HEK293 (cell line): ENCODE results near the gene MARCHF9.

Experiments used
- CTCF ChIA-PET: fragments of 350-600 bp; formaldehyde crosslinking; extraction: SDS; loops from one replicate; lab custom pipeline; 2021; ENCODE audit warnings: antibody characterized with exemption; lab: Yijun Ruan, JAX
- POLR2A ChIA-PET: fragments of 300-600 bp; formaldehyde crosslinking; extraction: SDS; loops from one replicate; lab custom pipeline; 2020; ENCODE audit warnings: antibody characterized with exemption, inconsistent platforms; lab: Yijun Ruan, JAX
- H3K27ac ChIP-seq: fragments of 200-500 bp; sonication (Bioruptor generic); 2 replicates; pipeline ENCODE4 v1.5.1; 2014; ENCODE audit warnings: low read depth, low read length, control low read depth, inconsistent platforms; ENCODE audit errors: extremely low read depth
- H3K36me3 ChIP-seq, 2 experiments: fragments of 200-500 bp in 1 of 2; sonication (Bioruptor generic) in 1 of 2; 1 replicate in 1 of 2; 2 replicates in 1 of 2; pipeline ENCODE4 v1.5.1; 2014 to 2017; ENCODE audit warnings: inconsistent platforms in 2 of 2, low read length in 2 of 2; ENCODE audit not compliant: control insufficient read depth in 2 of 2, insufficient read depth in 1 of 2
- H3K4me1 ChIP-seq: fragments of 200-500 bp; sonication (Bioruptor generic); 2 replicates; pipeline ENCODE4 v1.5.1; 2014; ENCODE audit warnings: mild to moderate bottlenecking, low read length, inconsistent platforms; ENCODE audit not compliant: control insufficient read depth, insufficient read depth
- H3K4me3 ChIP-seq: 2 replicates; pipeline ENCODE4 v1.5.1; 2011; ENCODE audit warnings: low read depth, mild to moderate bottlenecking, control low read depth, low read length, moderate library complexity
- H3K9me3 ChIP-seq: fragments of 200-500 bp; sonication (Bioruptor generic); 2 replicates; pipeline ENCODE4 v1.5.1; 2014; ENCODE audit warnings: low read depth, low read length, inconsistent platforms; ENCODE audit not compliant: control insufficient read depth, insufficient read depth
- GFI1B ChIP-seq: fragments of 450-650 bp; formaldehyde crosslinking; IDR thresholded peaks from 2 replicates; pipeline ENCODE4 v1.5.1; 2016; ENCODE audit warnings: missing biosample characterization, missing genetic modification characterization
- GLI2 ChIP-seq: fragments of 450-650 bp; formaldehyde crosslinking; IDR thresholded peaks from 2 replicates; pipeline ENCODE4; 2017; ENCODE audit warnings: missing biosample characterization, missing genetic modification characterization, low read depth, borderline replicate concordance
- HOXA7 ChIP-seq: sonication (generic); formaldehyde crosslinking; IDR thresholded peaks from 2 replicates; pipeline ENCODE4 v1.8.1; 2022; ENCODE audit warnings: missing genetic modification reagents, borderline replicate concordance
- OVOL3 ChIP-seq: fragments of 450-650 bp; formaldehyde crosslinking; IDR thresholded peaks from 2 replicates; pipeline ENCODE4 v1.5.1; 2016; ENCODE audit warnings: missing biosample characterization, missing genetic modification characterization
- PRDM1 ChIP-seq: fragments of 450-650 bp; formaldehyde crosslinking; IDR thresholded peaks from 2 replicates; pipeline ENCODE4; 2016; ENCODE audit warnings: missing biosample characterization, missing genetic modification characterization
- SCRT2 ChIP-seq: fragments of 450-650 bp; formaldehyde crosslinking; IDR thresholded peaks from 2 replicates; pipeline ENCODE4 v1.5.1; 2016; ENCODE audit warnings: missing biosample characterization, missing genetic modification characterization
- ZBTB48 ChIP-seq: fragments of 450-650 bp; formaldehyde crosslinking; IDR thresholded peaks from 2 replicates; pipeline ENCODE4 v1.5.1; 2016; ENCODE audit warnings: missing biosample characterization, missing genetic modification characterization
- ZNF24 ChIP-seq: fragments of 450-650 bp; formaldehyde crosslinking; IDR thresholded peaks from 2 replicates; pipeline ENCODE4 v1.5.1; 2016; ENCODE audit warnings: missing biosample characterization, missing genetic modification characterization
- ZNF544 ChIP-seq: fragments of 450-650 bp; formaldehyde crosslinking; IDR thresholded peaks from 2 replicates; pipeline ENCODE4 v1.5.0; 2017; ENCODE audit warnings: missing biosample characterization, missing genetic modification characterization
- ZNF623 ChIP-seq: fragments of 450-650 bp; formaldehyde crosslinking; IDR thresholded peaks from 2 replicates; pipeline ENCODE4 v1.5.1; 2016; ENCODE audit warnings: missing biosample characterization, missing genetic modification characterization
- ZNF670 ChIP-seq: fragments of 450-650 bp; formaldehyde crosslinking; IDR thresholded peaks from 2 replicates; pipeline ENCODE4 v1.5.1; 2016; ENCODE audit warnings: missing biosample characterization, missing genetic modification characterization, low read depth
- TF ChIP-seq, protein P1 (sequence below): fragments of 450-650 bp; formaldehyde crosslinking; IDR thresholded peaks from 2 replicates; pipeline ENCODE4 v1.5.1; 2016; ENCODE audit warnings: missing biosample characterization, missing genetic modification characterization
- TF ChIP-seq, protein P2 (sequence below): fragments of 450-650 bp; formaldehyde crosslinking; IDR thresholded peaks from 2 replicates; pipeline ENCODE4 v1.5.1; 2016; ENCODE audit warnings: missing biosample characterization, missing genetic modification characterization
- TF ChIP-seq, protein P3 (sequence below): fragments of 450-650 bp; formaldehyde crosslinking; IDR thresholded peaks from 2 replicates; pipeline ENCODE4 v1.5.1; 2017; ENCODE audit warnings: missing biosample characterization, missing genetic modification characterization
- TF ChIP-seq, protein P4 (sequence below): fragments of 450-650 bp; formaldehyde crosslinking; IDR thresholded peaks from 2 replicates; pipeline ENCODE4 v1.5.1; 2016; ENCODE audit warnings: missing biosample characterization, missing genetic modification characterization

MARCHF9 gene

DNA sequence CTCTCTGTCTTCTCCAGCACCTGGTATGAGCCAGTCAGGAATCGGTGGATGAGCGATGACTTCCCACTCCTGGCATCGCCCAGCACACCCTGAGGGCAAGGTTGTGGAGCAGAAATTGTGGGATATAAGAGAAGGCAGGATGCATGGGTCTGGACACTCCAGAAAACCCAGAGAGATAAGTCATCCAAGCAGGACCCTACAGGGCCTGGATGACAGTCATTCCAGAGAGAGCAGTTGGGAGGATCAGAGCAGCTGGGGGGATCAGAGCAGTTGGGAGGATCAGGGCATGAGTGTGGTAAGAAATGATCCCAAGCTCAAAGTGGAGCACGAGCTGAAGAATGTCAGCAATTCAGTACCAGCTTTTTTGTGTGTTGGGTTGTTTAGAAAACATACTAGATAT lies 20.3 kb upstream of the MARCHF9 start:
- CTCF ChIA-PET = interaction anchor here (0.6 to 4.8 kb wide), 7 partner anchors 9 to 271 kb away, joined by 3 to 55 read pairs (median 5); partner anchors contain the start of gene B4GALNT1
- no peaks in the 10 kb centered on the region for H3K36me3 ChIP-seq

DNA sequence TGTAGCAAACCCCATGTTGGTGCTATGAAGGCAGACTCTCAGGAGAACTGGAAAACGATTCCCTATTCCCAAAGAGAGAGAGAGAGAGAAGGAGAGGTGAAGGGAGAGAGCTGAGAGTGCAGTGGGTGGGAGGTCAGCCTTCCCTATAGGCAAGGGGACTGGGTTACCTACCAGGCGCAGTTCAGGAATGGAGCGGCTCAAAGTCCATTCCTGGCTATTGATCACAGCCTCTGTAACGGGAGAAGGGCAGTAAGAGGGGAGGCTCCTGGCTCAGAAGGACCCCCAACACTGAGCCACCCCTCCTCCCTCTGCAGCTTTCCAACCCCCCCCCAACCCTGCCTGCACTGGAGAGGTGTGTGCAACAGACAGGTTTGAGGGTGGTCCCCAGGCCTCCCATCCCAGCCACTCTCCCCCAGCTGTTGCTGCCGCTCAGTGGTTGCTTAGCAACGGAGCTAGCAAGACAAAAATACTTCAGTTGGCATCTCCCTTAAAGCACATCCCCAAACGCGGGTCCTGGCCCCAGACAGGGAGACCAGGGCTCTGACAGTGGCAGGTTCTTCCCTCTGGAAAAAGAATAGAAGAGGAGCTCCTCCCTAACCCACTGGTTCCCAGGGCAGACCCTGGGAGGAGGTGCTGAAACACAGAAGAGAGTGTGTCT lies 19.6 kb upstream of the MARCHF9 start:
- Histone ChIP-seq H3K36me3 (no peaks in the 10 kb centered on the region), H3K4me3 (no peak overlapping the region), H3K4me1 (peaks cover 6% of the 10 kb centered on the region; the same call in 1 of the 2 replicates), H3K27ac (no peak overlapping the region), H3K9me3 (no peaks in the 10 kb centered on the region)
- ChIA-PET CTCF (interaction anchor here (0.5 to 4.8 kb wide), 10 partner anchors 10 to 433 kb away, joined by 3 to 55 read pairs (median 3); no protein-coding TSS in a partner anchor), POLR2A (interaction anchor here (0.7 to 1.6 kb wide), 3 partner anchors 9 to 12 kb away, joined by 3 to 8 read pairs (median 6); partner anchors contain the start of gene TSPAN31)
- 0 out of 2 replicates have a peak, but pooled peaks have one; percentile 25 for TF ChIP-seq ZBTB48 (tag by site-specific recombination)
- TF ChIP-seq ZNF670 (tag by site-specific recombination) = no peak
- TF ChIP-seq SCRT2 (tag by site-specific recombination) = peak; percentile 62

More for the DNA sequence above, 20.3 kb upstream of the MARCHF9 start:
- Histone ChIP-seq H3K4me3 (no peak overlapping the region), H3K27ac (no peak overlapping the region), H3K9me3 (no peaks in the 10 kb centered on the region), H3K4me1 (peaks cover 6% of the 10 kb centered on the region; the same call in 1 of the 2 replicates)
- POLR2A ChIA-PET = interaction anchor here (0.6 to 1.6 kb wide), 2 partner anchors 8 to 10 kb away, joined by 3 to 8 read pairs; no protein-coding TSS in a partner anchor
- TF ChIP-seq OVOL3 (tag by site-specific recombination) = no peak
- TF ChIP-seq ZNF623 (tag by site-specific recombination) = no peak
- TF ChIP-seq, protein P1, sequence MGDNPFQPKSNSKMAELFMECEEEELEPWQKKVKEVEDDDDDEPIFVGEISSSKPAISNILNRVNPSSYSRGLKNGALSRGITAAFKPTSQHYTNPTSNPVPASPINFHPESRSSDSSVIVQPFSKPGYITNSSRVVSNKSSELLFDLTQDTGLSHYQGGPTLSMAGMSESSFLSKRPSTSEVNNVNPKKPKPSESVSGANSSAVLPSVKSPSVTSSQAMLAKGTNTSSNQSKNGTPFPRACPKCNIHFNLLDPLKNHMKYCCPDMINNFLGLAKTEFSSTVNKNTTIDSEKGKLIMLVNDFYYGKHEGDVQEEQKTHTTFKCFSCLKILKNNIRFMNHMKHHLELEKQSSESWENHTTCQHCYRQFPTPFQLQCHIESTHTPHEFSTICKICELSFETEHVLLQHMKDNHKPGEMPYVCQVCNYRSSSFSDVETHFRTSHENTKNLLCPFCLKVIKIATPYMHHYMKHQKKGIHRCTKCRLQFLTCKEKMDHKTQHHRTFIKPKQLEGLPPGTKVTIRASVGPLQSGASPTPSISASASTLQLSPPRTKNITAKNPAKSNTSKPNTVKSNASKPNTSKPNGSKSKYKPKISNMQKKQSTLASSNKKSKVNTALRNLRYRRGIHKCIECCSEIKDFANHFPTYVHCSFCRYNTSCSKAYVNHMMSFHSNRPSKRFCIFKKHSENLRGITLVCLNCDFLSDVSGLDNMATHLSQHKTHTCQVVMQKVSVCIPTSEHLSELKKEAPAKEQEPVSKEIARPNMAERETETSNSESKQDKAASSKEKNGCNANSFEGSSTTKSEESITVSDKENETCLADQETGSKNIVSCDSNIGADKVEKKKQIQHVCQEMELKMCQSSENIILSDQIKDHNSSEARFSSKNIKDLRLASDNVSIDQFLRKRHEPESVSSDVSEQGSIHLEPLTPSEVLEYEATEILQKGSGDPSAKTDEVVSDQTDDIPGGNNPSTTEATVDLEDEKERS (tag by site-specific recombination) = no peak
- TF ChIP-seq, protein P2, sequence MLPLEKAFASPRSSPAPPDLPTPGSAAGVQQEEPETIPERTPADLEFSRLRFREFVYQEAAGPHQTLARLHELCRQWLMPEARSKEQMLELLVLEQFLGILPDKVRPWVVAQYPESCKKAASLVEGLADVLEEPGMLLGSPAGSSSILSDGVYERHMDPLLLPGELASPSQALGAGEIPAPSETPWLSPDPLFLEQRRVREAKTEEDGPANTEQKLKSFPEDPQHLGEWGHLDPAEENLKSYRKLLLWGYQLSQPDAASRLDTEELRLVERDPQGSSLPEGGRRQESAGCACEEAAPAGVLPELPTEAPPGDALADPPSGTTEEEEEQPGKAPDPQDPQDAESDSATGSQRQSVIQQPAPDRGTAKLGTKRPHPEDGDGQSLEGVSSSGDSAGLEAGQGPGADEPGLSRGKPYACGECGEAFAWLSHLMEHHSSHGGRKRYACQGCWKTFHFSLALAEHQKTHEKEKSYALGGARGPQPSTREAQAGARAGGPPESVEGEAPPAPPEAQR (tag by site-specific recombination) = no peak
- no peak for TF ChIP-seq ZNF24 (tag by site-specific recombination)
- TF ChIP-seq ZNF544 = no peak
- TF ChIP-seq GFI1B (tag by site-specific recombination) = no peak
- TF ChIP-seq, protein P3, sequence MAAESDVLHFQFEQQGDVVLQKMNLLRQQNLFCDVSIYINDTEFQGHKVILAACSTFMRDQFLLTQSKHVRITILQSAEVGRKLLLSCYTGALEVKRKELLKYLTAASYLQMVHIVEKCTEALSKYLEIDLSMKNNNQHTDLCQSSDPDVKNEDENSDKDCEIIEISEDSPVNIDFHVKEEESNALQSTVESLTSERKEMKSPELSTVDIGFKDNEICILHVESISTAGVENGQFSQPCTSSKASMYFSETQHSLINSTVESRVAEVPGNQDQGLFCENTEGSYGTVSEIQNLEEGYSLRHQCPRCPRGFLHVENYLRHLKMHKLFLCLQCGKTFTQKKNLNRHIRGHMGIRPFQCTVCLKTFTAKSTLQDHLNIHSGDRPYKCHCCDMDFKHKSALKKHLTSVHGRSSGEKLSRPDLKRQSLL (tag by site-specific recombination) = no peak
- TF ChIP-seq, protein P4, sequence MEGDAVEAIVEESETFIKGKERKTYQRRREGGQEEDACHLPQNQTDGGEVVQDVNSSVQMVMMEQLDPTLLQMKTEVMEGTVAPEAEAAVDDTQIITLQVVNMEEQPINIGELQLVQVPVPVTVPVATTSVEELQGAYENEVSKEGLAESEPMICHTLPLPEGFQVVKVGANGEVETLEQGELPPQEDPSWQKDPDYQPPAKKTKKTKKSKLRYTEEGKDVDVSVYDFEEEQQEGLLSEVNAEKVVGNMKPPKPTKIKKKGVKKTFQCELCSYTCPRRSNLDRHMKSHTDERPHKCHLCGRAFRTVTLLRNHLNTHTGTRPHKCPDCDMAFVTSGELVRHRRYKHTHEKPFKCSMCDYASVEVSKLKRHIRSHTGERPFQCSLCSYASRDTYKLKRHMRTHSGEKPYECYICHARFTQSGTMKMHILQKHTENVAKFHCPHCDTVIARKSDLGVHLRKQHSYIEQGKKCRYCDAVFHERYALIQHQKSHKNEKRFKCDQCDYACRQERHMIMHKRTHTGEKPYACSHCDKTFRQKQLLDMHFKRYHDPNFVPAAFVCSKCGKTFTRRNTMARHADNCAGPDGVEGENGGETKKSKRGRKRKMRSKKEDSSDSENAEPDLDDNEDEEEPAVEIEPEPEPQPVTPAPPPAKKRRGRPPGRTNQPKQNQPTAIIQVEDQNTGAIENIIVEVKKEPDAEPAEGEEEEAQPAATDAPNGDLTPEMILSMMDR (tag by site-specific recombination) = no peak
- no peak for TF ChIP-seq GLI2
- TF ChIP-seq PRDM1 (tag by site-specific recombination) = no peak
- TF ChIP-seq HOXA7 (CRISPR knock-in tag) = no peak
